Activated naive CD4-positive, alpha-beta T cell treated with anti-CD3 and anti-CD28 coated beads, Interleukin-2, amount 50 U/mL, for 24 hours (primary cell): ENCODE measurements around the gene VILL.
"Not testable (repeated sequence)": the region's sequence is repeated elsewhere in the genome, so short reads cannot be mapped to it uniquely, and the experiment has no call there.

Experiments used
- H3K27ac Mint-ChIP-seq: one replicate; pipeline ENCODE4 v1.8.0; 2021; ENCODE audit warnings: mild to moderate bottlenecking, mixed read lengths
- H3K27me3 Mint-ChIP-seq: one replicate; pipeline ENCODE4 v1.8.0; 2021; ENCODE audit warnings: mixed read lengths
- H3K36me3 Mint-ChIP-seq: one replicate; pipeline ENCODE4 v1.8.0; 2021; ENCODE audit warnings: mixed read lengths
- H3K4me1 Mint-ChIP-seq: one replicate; pipeline ENCODE4 v1.8.0; 2021; ENCODE audit warnings: mixed read lengths
- H3K4me3 Mint-ChIP-seq: one replicate; pipeline ENCODE4 v1.8.0; 2021; ENCODE audit warnings: mild to moderate bottlenecking, mixed read lengths
- H3K9me3 Mint-ChIP-seq: one replicate; pipeline ENCODE4 v1.8.0; 2021; ENCODE audit warnings: mixed read lengths

VILL gene

DNA sequence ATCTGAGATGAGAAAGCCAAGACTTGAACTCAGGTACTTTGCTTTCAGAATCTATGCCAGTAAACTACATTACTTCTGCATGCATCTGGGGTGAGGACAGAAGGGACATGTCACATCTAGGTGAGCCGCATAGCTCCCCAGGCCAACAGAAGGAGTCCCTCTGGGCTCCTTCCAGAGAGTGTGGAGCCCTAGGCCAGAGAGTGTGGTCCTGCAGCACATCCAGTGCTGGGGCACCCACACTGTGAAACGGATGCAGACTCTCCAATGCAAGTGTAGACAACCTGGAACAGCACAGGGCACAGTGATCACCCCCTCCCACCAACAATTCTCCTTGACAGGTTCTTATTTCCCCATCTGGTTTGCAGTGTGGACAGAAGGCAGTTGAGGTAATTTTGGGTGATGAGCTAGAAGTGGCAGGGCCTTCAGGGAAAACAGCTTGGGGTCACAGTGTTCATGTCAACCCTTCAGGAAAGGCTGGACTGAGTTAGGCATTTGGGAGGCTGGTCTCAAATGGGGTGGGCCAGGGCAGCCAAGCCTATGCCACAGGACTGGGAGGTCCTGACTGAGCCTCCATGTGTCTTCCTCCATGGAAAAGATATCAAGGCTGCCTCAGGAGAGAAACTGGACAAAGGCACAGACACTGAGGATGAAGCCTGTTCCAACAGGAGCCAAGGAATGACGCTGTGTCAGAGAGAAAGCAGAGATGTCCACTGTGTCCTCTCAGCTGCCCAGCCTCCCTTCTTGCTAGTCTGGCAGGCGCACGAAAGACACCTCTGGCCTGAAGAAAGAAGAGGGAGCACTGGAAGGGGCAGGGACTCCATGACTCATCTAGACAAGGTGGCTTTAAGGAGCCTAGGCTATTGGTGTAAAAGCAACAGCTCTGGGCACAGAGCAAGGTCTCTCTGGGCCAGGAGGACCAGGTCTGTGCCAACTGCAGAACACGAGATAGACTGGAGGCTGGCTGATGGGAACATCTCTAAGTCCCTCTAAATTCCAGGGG is 37.2 kb downstream of the VILL start:
- Mint-ChIP-seq H3K27ac (no peak overlapping the region), H3K36me3 (no peaks in the 10 kb centered on the region), H3K9me3 (no peaks in the 10 kb centered on the region), H3K4me1 (peaks cover 45% of the 10 kb centered on the region), H3K4me3 (peak overlapping the region; percentile 82), H3K27me3 (peaks cover 7% of the 10 kb centered on the region)

DNA sequence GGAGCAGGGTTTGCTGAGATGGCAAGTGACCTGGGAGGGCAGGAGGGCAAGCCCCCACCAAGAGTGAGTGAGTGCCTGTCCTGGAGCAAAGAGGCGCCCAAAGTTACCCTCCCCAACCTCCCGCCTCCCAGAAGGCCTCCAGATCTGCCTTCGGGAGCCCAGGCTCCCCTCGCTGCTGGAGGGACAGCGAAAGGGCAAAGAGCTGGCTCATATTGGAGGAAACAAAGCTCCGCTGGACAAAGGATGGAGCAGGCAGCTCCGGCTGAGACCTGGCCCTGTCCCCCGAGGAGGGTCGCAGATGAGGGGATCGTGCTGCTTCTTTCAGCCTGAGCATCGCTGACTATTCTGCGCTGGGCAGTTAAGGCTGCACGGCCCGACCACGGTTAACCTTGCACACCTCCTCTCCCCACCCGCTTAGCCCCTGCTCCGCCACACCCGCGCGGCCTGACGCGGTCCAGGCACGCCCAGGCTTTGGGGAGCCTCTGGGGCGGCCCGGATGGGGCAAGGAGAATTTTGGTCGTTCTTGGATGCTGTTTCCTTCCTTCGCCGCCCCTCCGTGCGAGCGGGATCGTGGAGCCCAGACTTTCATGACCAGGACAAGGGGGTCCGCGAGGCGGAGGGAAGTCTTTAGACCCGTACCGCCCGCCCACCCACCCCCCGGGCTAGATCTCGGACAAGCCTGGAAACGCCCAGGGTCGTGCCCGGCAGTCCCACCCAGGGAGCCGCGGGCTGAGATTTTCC is 38.2 kb downstream of the VILL start:
- H3K4me3 Mint-ChIP-seq, result peak overlapping the region; percentile 82
- no peaks in the 10 kb centered on the region for H3K9me3 Mint-ChIP-seq
- no peak overlapping the region for H3K27ac Mint-ChIP-seq
- H3K27me3 Mint-ChIP-seq, result peaks cover 11% of the 10 kb centered on the region
- H3K4me1 Mint-ChIP-seq, result peaks cover 35% of the 10 kb centered on the region
- H3K36me3 Mint-ChIP-seq, result no peaks in the 10 kb centered on the region

DNA sequence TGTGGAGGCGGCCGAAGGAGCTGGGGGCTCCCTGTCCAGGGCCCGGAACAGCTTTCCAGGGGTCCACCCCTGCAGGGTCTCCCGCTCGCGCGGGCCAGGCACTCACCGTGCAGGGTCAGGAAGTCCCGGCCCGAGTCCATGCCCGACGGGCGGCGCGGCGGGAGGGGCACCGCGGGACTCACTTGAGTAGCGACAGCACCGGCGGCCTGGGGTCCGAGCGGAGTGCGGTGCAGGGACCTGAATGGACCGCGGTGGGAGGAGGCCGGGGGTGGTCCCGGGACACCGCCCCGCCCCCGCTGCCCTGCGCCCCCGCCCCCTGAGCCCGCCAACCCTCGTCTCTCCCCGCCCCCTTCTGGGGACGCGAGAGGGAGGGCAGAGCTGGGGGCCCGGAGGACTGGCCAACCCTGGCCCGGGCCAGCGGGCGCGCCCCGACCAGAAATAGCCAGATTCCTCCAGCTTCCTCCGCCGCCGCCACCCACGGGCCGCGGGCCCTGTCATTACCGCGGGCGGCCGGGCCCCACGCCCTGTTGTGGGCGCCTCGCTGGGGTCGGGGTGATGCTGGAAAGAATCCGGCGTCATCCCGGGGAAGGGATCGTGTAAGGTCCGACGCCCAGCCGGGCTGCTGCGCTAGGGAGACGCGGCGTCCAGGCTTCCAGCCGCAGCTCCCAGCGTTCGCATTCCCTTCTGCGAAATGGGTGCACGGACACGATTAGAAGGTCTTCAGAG is 39.0 kb downstream of the VILL start, which contains the start of gene PLCD1:
Gene PLCD1, minus strand, starts transcription at position 243 of the 726 bp plus-strand sequence. Its CDS starts 103 bp downstream, at position 140.
- peaks cover 11% of the 10 kb centered on the region for H3K27me3 Mint-ChIP-seq
- peak within 1 kb of the TSS; percentile 82 for H3K4me3 Mint-ChIP-seq
- peaks cover 30% of the 10 kb centered on the region for H3K4me1 Mint-ChIP-seq
- H3K36me3 Mint-ChIP-seq, result no peaks in the 10 kb centered on the region
- no peak within 1 kb of the TSS for H3K27ac Mint-ChIP-seq
- H3K9me3 Mint-ChIP-seq, result no peaks in the 10 kb centered on the region

DNA sequence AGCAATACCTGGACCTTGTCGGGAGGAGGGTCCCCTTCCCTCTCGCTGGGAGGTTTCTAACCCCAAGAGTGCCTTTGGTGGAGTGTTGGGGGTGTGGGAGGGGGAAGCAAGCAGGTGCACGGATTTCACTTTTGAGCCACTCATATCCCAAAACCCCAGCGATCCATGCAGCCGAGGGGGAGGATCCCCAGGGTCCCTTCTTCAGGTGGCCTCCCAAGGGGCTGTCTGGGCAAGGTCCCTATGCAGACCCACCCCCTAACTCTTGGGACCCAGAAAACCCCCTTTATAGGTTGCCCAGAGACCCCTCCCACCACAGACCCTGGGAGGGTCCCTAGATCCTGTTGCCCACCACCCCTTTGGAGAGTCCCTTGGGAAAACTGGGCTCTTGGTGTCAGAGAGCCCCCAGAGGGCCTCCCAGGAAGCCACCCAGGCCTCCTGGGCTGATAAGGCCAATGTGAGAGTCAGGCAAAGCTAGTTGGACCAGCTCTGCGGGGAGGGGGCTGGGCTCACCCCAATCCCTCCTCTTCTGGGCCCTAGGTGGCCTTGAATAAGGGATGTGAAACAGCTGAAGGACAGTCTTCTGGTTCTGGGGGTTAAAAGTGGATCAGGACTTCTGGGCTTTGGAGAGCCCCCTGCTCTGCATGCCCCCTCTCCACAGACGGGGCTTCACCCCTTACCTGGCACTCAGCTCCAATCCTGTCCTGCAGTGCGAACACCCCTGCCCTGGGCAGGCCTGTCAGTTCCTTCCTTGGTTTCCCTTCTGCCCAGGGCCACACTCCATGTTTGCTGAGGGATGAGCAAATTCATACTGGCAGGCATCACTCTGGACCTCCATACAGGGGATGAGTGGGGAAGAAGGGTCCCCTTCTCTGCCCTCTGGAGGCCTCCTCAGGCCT is 39.8 kb downstream of the VILL start:
- no peaks in the 10 kb centered on the region for H3K36me3 Mint-ChIP-seq
- peak overlapping the region; percentile 44 for H3K4me3 Mint-ChIP-seq
- H3K27me3 Mint-ChIP-seq, result peaks cover 11% of the 10 kb centered on the region
- no peak overlapping the region for H3K27ac Mint-ChIP-seq
- no peaks in the 10 kb centered on the region for H3K9me3 Mint-ChIP-seq
- H3K4me1 Mint-ChIP-seq, result peaks cover 24% of the 10 kb centered on the region

DNA sequence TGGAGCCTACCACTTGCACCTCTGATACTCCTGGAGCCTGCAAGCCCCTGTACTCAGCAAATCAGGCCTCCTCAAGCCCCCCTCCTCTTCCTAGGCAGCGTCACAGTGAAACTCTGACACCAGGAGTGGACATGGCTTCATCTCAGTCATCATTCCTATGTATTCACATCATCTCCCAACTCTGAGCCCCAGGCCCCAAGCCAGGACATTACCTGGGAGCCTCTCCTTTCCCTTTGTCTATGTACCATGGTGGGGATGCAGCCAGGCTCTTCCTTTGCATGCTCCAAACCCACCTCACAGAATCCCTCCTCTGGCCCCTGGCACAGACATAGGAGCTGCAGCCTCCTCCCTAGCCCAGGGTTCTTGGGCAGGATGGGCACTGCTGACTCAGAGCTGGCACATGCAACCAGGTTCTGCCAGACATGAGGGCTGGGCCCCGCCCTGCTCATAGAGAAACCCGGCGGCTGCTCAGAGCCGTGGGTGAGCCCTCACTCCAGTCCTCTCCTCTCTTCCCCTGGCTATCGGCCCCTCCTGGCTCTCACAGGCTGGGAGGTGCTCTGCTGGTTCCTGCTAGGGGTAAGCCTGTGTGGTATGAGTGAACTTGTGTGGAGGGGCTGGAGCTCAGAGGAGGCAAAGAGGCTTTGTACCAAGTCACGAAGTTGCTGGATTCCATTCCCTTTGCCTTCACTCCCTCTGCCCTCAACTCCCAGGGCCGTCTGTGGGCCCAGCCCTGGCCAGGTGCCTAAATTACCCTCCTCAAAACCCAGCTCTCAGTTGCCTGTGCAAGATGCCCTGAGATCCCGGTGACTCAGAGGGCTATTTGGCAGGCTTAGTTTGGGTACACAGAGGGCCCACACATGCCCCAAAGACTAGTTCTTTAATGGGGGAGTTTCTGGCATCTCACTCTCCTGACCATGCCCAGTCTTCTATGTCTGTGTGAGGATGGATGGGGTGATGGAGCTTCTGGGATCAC is 40.7 kb downstream of the VILL start:
- peak overlapping the region; percentile 50 for H3K4me3 Mint-ChIP-seq
- H3K4me1 Mint-ChIP-seq, result peaks cover 18% of the 10 kb centered on the region
- H3K27ac Mint-ChIP-seq, result peak overlapping the region; percentile 53
- H3K27me3 Mint-ChIP-seq, result peaks cover 11% of the 10 kb centered on the region
- H3K9me3 Mint-ChIP-seq, result no peaks in the 10 kb centered on the region
- no peaks in the 10 kb centered on the region for H3K36me3 Mint-ChIP-seq

DNA sequence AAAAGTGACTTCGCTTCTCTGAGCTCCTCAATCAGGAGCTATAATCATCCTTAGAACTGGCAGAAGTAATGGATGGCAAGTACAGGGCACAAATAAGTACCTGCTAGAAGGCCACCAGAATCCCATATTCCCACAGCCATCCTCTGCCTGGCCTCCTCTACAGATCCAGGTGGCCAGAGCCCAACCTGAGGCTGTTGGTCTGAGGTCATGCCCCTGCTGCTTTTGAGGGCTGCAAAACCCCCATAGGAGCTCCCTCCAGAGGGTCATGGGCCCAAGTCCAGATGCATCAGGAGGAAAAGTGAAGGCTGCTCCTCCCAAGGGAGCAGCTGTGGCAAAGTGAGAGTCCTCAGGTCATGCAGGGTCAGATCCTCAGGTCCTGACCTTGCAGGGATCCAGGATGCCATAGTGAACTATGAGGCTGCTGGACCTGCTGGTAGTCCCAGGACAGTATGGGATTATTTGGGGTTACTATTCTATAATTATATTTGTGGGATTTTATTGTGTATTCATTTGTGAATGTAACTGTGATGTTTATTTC is 41.8 kb downstream of the VILL start:
- Mint-ChIP-seq H3K4me1 (peaks cover 18% of the 10 kb centered on the region), H3K4me3 (no peak overlapping the region), H3K9me3 (no peaks in the 10 kb centered on the region), H3K36me3 (no peaks in the 10 kb centered on the region), H3K27me3 (peaks cover 11% of the 10 kb centered on the region), H3K27ac (no peak overlapping the region)

DNA sequence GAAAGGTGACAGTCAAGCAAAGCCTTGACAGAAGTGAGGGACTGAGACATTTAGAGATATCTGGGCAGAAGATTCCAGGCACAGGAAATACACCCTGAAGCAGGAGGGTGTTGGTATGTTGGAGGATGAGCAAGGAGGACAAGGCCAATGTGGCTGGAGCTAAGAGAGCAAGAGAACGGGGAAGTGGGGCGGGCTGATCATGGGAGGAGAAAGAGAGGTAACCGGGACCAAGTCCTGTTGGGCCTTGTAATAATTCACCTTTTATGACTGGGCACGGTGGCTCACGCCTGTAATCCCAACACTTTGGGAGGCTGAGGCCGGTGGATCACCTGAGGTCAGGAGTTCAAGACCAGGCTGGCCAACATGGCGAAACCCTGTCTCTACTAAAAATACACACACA is 43.0 kb downstream of the VILL start:
- peaks cover 25% of the 10 kb centered on the region for H3K4me1 Mint-ChIP-seq
- H3K27me3 Mint-ChIP-seq, H3K4me3 Mint-ChIP-seq, H3K27ac Mint-ChIP-seq, H3K36me3 Mint-ChIP-seq, H3K9me3 Mint-ChIP-seq: not testable (repeated sequence)

DNA sequence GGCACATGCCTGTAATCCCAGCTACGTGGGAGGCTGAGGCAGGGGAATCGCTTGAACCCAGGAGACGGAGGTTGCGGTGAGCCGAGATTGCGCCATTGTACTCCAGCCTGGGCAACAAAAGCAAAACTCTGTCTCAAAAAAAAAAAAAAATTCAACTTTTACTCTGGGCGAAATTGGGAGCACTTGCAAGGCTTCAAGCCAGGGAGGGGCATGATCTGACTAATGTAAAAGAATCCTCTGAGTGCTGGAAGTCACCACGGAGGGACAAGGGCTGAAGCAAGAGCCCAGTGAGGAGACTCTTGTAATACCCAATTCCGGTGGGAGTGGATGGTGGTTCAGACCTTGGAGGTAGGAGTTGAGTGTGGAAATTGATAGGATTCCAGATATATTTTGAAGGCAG is 43.7 kb downstream of the VILL start:
- H3K4me1 Mint-ChIP-seq, result peaks cover 27% of the 10 kb centered on the region
- not testable (repeated sequence) for H3K27ac Mint-ChIP-seq, H3K4me3 Mint-ChIP-seq, H3K36me3 Mint-ChIP-seq, H3K9me3 Mint-ChIP-seq, H3K27me3 Mint-ChIP-seq

DNA sequence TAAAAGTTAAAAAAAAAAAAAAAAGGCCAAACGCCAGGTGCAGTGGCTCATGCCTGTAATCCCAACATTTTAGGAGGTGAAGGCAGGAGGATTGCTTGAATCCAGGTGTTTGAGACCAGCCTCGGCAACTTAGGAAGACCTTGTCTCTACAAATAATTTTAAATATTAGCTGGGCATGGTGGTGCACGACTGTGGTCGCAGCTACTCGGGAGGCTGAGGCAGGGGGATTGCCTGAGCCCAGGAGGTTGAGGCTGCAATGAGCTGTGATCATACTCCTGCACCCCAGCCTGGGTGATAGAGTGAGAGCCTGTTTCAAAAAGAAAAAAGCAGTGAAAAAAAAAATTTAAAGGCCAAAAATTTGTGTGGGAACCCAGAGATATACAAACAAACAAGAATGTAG is 45.7 kb downstream of the VILL start:
- Mint-ChIP-seq H3K27me3 (peaks cover 4% of the 10 kb centered on the region), H3K4me3 (no peak overlapping the region), H3K9me3 (peaks cover 7% of the 10 kb centered on the region), H3K27ac (peak overlapping the region; percentile 42), H3K4me1 (peaks cover 33% of the 10 kb centered on the region), H3K36me3 (peaks cover 2% of the 10 kb centered on the region)

DNA sequence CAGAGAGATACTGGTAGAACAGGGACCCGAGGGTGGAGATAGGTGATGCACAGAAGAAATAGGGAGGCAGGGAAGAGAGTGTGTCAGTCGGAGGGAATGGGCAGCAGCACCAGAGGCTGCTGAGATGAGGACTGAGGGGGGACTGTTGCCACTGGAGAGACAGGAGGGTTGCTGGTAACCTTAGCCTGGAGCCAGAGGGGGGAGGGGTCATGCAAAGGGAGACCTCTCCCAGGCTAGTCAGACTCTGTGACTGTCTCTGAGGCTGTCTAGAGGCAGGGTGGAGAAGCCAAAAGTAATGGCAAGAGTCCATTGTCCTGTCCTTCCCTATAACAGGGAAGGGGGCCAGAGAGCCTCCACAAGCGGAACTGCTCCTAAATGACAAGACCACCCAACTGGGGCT is 46.3 kb downstream of the VILL start:
- Mint-ChIP-seq H3K27ac (peak overlapping the region; percentile 42), H3K36me3 (peaks cover 2% of the 10 kb centered on the region)

DNA sequence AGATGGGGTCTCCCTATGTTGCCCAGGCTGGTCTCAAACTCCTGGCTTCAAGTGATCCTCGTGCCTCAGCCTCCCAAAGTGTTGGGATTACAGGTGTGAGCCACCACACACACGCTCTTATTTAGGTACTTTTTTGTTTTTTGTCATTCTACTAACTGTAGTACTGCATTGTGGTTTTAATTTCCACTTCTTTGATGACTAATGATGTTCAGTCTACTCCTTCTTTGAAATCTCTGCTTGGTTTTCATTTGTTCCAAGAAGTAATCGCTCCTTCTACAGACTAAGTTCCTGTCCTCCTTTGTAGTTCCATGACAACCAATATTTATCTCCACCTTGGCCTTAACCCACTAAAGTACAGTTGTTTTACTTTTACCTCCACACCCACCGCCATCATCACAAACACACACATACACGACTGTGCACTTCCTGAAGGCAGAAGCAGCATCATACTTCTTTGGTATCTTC is 47.9 kb downstream of the VILL start:
- peak overlapping the region; percentile 79 for H3K4me3 Mint-ChIP-seq
- H3K9me3 Mint-ChIP-seq, result peaks cover 7% of the 10 kb centered on the region
- peaks cover 29% of the 10 kb centered on the region for H3K4me1 Mint-ChIP-seq
- H3K27ac Mint-ChIP-seq, result peak overlapping the region; percentile 53
- H3K27me3 Mint-ChIP-seq, result peaks cover under 1% of the 10 kb centered on the region
- peaks cover 2% of the 10 kb centered on the region for H3K36me3 Mint-ChIP-seq

More for the DNA sequence above, 46.3 kb downstream of the VILL start:
- H3K4me3 Mint-ChIP-seq, result no peak overlapping the region
- H3K9me3 Mint-ChIP-seq, result peaks cover 7% of the 10 kb centered on the region
- peaks cover 4% of the 10 kb centered on the region for H3K27me3 Mint-ChIP-seq
- H3K4me1 Mint-ChIP-seq, result peaks cover 29% of the 10 kb centered on the region

DNA sequence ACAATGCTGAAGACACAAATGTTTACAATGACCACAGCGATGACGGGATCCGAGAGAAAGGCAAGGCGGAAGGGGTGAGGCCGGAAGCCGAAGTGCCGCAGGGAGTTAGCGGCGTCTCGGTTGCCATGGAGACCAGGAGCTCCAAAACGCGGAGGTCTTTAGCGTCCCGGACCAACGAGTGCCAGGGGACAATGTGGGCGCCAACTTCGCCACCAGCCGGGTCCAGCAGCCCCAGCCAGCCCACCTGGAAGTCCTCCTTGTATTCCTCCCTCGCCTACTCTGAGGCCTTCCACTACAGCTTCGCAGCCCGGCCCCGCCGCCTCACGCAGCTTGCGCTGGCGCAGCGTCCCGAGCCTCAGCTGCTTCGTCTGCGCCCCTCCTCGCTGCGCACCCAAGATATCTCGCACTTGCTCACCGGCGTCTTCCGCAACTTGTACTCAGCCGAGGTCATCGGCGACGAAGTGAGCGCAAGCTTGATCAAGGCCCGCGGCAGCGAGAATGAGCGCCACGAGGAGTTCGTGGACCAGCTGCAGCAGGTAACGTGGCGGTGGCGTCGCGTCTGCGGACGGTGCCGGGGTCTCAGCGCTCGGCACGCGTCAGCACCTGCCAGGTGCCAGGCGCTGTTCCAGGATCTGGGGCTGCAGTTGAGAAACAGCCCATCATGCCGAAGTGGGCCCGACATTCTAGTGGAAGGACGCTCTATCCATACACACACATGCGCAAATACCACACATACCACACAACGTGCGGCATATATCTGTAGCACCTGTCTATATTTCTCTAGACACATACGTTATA is 48.7 kb downstream of the VILL start, which contains the start of gene DLEC1:
Gene DLEC1, plus strand, starts transcription at position 108 of the 798 bp plus-strand sequence. Its CDS starts 18 bp downstream, at position 126.
- Mint-ChIP-seq H3K36me3 (peaks cover 2% of the 10 kb centered on the region), H3K27ac (peak within 1 kb of the TSS; percentile 60), H3K4me3 (peak within 1 kb of the TSS; percentile 79), H3K4me1 (peaks cover 29% of the 10 kb centered on the region), H3K9me3 (peaks cover 7% of the 10 kb centered on the region), H3K27me3 (no peaks in the 10 kb centered on the region)

DNA sequence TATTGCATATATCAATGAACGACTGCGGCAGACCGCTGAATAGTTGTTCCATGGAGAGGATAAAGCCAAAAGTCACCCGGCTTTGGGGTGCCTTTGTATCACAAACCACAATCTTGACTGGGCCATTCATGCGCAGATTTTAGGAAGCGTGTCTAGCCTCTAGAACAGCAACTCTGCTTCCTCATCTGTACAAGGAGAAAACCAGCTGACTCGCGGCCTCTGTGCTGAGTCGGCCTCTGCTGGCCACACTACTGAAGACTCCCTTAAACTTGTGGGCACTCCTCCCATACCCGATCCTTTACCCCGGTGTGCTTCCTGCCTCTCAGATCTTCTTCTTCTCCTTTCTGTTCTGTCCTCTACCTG is 49.3 kb downstream of the VILL start:
- Mint-ChIP-seq H3K4me1 (peaks cover 29% of the 10 kb centered on the region), H3K27ac (peak overlapping the region; percentile 60), H3K9me3 (peaks cover 7% of the 10 kb centered on the region), H3K36me3 (peaks cover 2% of the 10 kb centered on the region), H3K4me3 (peak overlapping the region; percentile 79), H3K27me3 (no peaks in the 10 kb centered on the region)
